Measurements from ENCODE around the gene PAK4. TPM values are rescaled to one million over a fixed set of nuclear protein-coding genes. Genes with fewer than 3 reads are reported as not detected.

Gene PAK4
- total RNA-seq, 1 experiment from 2014 or later, result 63.1 TPM

- H3K23ac ChIP-seq (ENCODE audit: insufficient read length, low read depth, low read length), result no peak overlapping the region
- H3K4me2 ChIP-seq (ENCODE audit: insufficient read depth, insufficient read length, low read length), result no peak overlapping the region
- H4K8ac ChIP-seq (replicated peaks; ENCODE audit: insufficient read length, low read depth, low read length), result no peak overlapping the region
- no peak overlapping the region for H2AK5ac ChIP-seq (ENCODE audit: insufficient read length, low read length)
- peaks cover 24% of the 10 kb centered on the region; the same call in 1 of the 2 replicates for H3K4me1 ChIP-seq (ENCODE audit: insufficient read depth, low read length)
- peaks cover 25% of the 10 kb centered on the region; the same call in 1 of the 2 replicates for H3K79me2 ChIP-seq (ENCODE audit: insufficient read depth, low read length)
- H3K23me2 ChIP-seq (ENCODE audit: insufficient read length, low read depth, low read length, poor library complexity, severe bottlenecking), result no peaks in the 10 kb centered on the region
- Mint-ChIP-seq H3K27ac (peak overlapping the region; percentile 58 to 86 (median 60); a peak in 5 of 7 replicates), H3K4me3 (peak overlapping the region in 1 of 2 experiments; percentile 37; a peak in 1 of 5 replicates), H3K4me1 (peaks cover 88 to 97% of the 10 kb centered on the region in 2 experiments), H3K27me3 (ENCODE audit: low read depth) (no peaks in the 10 kb centered on the region), H3K36me3 (ENCODE audit: insufficient read depth in 1 of 3, low read depth in 3 of 3) (no peaks in the 10 kb centered on the region), H3K9me3 (no peaks in the 10 kb centered on the region)
- no peaks in the 10 kb centered on the region for H3K27me3 ChIP-seq (ENCODE audit: insufficient read depth, low read length)
- no peak overlapping the region for H3K56ac ChIP-seq (ENCODE audit: insufficient read length, low read depth, low read length)
- H4K20me1 ChIP-seq (ENCODE audit: control insufficient read depth, insufficient read depth, insufficient read length), result peaks cover 3% of the 10 kb centered on the region
- no peak overlapping the region for H2BK5ac ChIP-seq (ENCODE audit: insufficient read length, low read length)
- no peak overlapping the region for H2AFZ ChIP-seq (ENCODE audit: low read length)
- no CpG with 5 or more reads among the region's 12 CpGs for WGBS (ENCODE audit: extremely low coverage, insufficient read length, low lambda C conversion rate)
- H3K9me3 ChIP-seq (ENCODE audit: control insufficient read depth, low read depth, low read length), result no peaks in the 10 kb centered on the region
- peak overlapping the region; percentile 76 for H3K14ac ChIP-seq (ENCODE audit: insufficient read depth, low read length)
- peak overlapping the region; percentile 42 for H2BK12ac ChIP-seq (ENCODE audit: insufficient read length, low read depth, low read length)
- no peaks in the 10 kb centered on the region for H3K79me1 ChIP-seq (ENCODE audit: insufficient read depth, low read depth, low read length, poor library complexity, severe bottlenecking)
- no peak overlapping the region for H3K27ac ChIP-seq (ENCODE audit: insufficient read length, low read depth, low read length)
- H2BK15ac ChIP-seq (ENCODE audit: low read depth, low read length), result no peak overlapping the region
- H3T11ph ChIP-seq (ENCODE audit: low read length), result no peak overlapping the region
- H2BK20ac ChIP-seq (ENCODE audit: low read depth, low read length, poor library complexity, severe bottlenecking), result no peak overlapping the region
- no peak overlapping the region; the same call in 1 of the 2 replicates for H3K4ac ChIP-seq (ENCODE audit: low read depth, low read length)
- peak overlapping the region; percentile 51 for H3K18ac ChIP-seq (ENCODE audit: insufficient read length, low read depth, low read length)
- DNase-seq, result no peak
- H4K5ac ChIP-seq (ENCODE audit: insufficient read length, low read depth, low read length), result no peak overlapping the region
- no peak overlapping the region for H2BK120ac ChIP-seq (ENCODE audit: low read depth, low read length, poor library complexity, severe bottlenecking)
- TF ChIP-seq CTCF (conservative IDR thresholded peaks at IDR 0.05), result no peak
- no peak overlapping the region for H4K91ac ChIP-seq (ENCODE audit: insufficient read length, low read depth, low read length)
- H3K9ac ChIP-seq (ENCODE audit: extremely low read depth, insufficient read length, low read length), result no peak overlapping the region
Measured at GRCh38 chr19:39136225-39136940, 10.8 kb downstream of the PAK4 start.

Data from H9 (cell line).